ENCODE results near the gene PAQR3.
"Not testable (repeated sequence)": the region's sequence is repeated elsewhere in the genome, so short reads cannot be mapped to it uniquely, and the experiment has no call there.

Gene PAQR3

GRCh38 chr4:78885598-78885997 lies 53.6 kb downstream of the PAQR3 start:
- Histone ChIP-seq H3K9ac (ENCODE audit: insufficient read length) (no peak overlapping the region), H3K36me3 (ENCODE audit: insufficient read depth, low read length) (no peaks in the 10 kb centered on the region), H3K9me3 (ENCODE audit: low read depth, low read length) (no peaks in the 10 kb centered on the region), H3K4me3 (no peak overlapping the region), H3K27ac (no peak overlapping the region)
- DNase-seq (ENCODE audit: low read depth, low spot score) = no peak
- no peak for TF ChIP-seq EZH2 (IDR thresholded peaks at IDR 0.05)
- TF ChIP-seq FOXP2 (optimal IDR thresholded peaks at IDR 0.05; ENCODE audit: control extremely low read depth, extremely low read length, insufficient read depth) = no peak
- no peak for TF ChIP-seq POLR2AphosphoS5 (IDR thresholded peaks at IDR 0.05; ENCODE audit: borderline replicate concordance, low read depth, low read length)

DNA sequence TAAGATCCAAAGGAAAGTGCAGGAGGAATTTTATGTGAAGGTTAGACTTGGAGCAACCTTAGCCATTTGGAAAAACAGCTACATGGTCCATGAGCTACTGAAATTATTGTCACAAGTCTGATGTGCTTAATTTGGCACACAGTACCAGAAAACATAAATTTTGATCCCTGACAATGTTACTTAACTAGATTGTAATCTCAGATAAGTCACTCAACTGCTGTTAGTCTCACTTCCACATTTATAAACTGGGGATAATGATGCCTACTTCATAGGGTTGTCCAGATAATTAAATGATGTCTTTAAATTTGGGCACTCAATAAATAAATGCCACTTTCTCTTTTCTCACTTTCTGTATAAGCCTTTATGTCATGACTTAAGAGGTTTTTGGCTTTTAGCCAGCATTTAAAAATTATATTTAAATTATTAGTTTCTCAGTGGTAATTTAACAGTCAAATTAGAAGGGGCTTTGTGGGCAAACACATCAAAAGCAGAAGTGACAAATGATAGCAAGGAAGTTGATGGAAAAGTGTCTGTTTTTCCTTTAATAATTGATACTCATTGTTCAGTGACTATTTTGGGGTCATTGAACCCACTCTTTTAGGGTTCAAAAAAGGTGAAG lies 58.3 kb downstream of the PAQR3 start:
- DNase-seq (ENCODE audit: low read depth, low spot score) = no peak
- TF ChIP-seq POLR2AphosphoS5 (IDR thresholded peaks at IDR 0.05; ENCODE audit: borderline replicate concordance, low read depth, low read length) (no peak), EZH2 (IDR thresholded peaks at IDR 0.05) (no peak), FOXP2 (optimal IDR thresholded peaks at IDR 0.05; ENCODE audit: control extremely low read depth, extremely low read length, insufficient read depth) (no peak)
- Histone ChIP-seq H3K27ac (no peak overlapping the region), H3K9ac (ENCODE audit: insufficient read length) (no peak overlapping the region), H3K9me3 (ENCODE audit: low read depth, low read length) (no peaks in the 10 kb centered on the region), H3K36me3 (ENCODE audit: insufficient read depth, low read length) (no peaks in the 10 kb centered on the region), H3K4me3 (no peak overlapping the region)

- no peak for TF ChIP-seq POLR2AphosphoS5 (IDR thresholded peaks at IDR 0.05; ENCODE audit: borderline replicate concordance, low read depth, low read length)
- no peak for TF ChIP-seq EZH2 (IDR thresholded peaks at IDR 0.05)
- no peak for TF ChIP-seq FOXP2 (optimal IDR thresholded peaks at IDR 0.05; ENCODE audit: control extremely low read depth, extremely low read length, insufficient read depth)
- H3K36me3 ChIP-seq (ENCODE audit: insufficient read depth, low read length) = 0 out of 2 replicates have a peak, but pooled peaks cover 5% of the 10 kb centered on the region
Observed at GRCh38 chr4:78878031-78878430, 61.2 kb downstream of the PAQR3 start.

DNA sequence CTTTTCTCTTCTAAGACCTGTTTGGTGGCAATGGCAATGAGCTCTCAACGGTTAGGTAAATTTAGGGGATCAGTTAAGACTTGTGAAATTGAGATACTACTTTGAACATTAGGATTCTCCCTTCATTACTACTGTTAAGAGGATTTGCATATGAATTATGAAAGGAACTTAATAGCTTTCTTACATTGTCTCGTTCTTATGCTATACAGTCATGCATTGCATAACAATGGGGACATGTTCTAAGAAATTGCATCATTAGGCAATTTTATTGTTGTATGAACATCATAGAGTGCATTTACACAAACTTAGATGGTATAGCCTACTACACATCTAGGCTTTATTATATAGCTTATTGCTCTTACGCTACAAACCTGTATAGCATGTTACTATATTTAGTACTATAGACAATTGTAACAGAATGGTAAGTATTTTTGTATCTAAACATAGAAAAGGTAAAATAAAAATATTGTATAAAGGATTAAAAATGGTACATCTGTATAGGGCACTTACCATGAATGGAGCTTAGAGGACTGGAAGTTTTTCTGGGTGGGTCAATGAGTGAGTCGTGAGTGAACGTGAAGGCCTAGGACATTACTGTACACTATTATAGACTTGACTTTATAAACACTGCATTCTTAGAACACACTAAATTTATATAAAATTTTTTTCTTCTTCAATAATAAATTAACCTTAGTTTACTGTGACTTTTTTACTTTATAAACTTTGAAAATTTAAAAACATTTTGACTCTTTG lies 62.5 kb downstream of the PAQR3 start:
- no peak overlapping the region for H3K9ac ChIP-seq (ENCODE audit: insufficient read length)
- no peak overlapping the region for H3K4me3 ChIP-seq
- peaks cover 13% of the 10 kb centered on the region for H3K36me3 ChIP-seq (ENCODE audit: insufficient read depth, low read length)
- H3K27ac ChIP-seq = no peak overlapping the region
- TF ChIP-seq FOXP2 (optimal IDR thresholded peaks at IDR 0.05; ENCODE audit: control extremely low read depth, extremely low read length, insufficient read depth) (no peak), POLR2AphosphoS5 (IDR thresholded peaks at IDR 0.05; ENCODE audit: borderline replicate concordance, low read depth, low read length) (no peak), EZH2 (IDR thresholded peaks at IDR 0.05) (no peak)
- H3K9me3 ChIP-seq (ENCODE audit: low read depth, low read length) = no peaks in the 10 kb centered on the region
- no peak for DNase-seq (ENCODE audit: low read depth, low spot score)

More at GRCh38 chr4:78878031-78878430, 61.2 kb downstream of the PAQR3 start:
- Histone ChIP-seq H3K4me3 (no peak overlapping the region), H3K9me3 (ENCODE audit: low read depth, low read length) (no peaks in the 10 kb centered on the region), H3K9ac (ENCODE audit: insufficient read length) (no peak overlapping the region), H3K27ac (no peak overlapping the region)
- DNase-seq (ENCODE audit: low read depth, low spot score) = no peak

DNA sequence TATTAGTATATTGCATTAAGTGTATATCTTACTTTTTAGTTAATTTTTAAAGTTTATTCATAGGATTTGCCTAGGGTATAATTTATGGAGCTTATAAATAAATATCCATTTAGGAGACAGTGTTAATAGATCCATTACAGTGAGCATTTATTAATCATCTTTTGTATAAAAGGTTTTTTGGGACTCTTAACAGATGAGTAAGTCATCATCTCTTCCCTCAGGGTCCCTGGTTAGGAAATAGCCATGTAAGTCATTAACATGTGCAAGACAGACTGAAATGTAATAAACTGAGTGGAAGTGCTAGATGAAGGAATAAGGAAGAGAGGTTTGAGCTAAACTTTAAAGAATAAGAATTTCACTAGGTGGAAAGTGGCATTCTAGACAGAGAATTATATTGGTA lies 69.2 kb downstream of the PAQR3 start:
- H3K9ac ChIP-seq (ENCODE audit: insufficient read length) = no peak overlapping the region
- TF ChIP-seq FOXP2 (optimal IDR thresholded peaks at IDR 0.05; ENCODE audit: control extremely low read depth, extremely low read length, insufficient read depth) (no peak), EZH2 (IDR thresholded peaks at IDR 0.05) (no peak), POLR2AphosphoS5 (IDR thresholded peaks at IDR 0.05; ENCODE audit: borderline replicate concordance, low read depth, low read length) (no peak)
- peaks cover 13% of the 10 kb centered on the region for H3K36me3 ChIP-seq (ENCODE audit: insufficient read depth, low read length)
- no peak overlapping the region for H3K4me3 ChIP-seq
- H3K9me3 ChIP-seq (ENCODE audit: low read depth, low read length) = no peaks in the 10 kb centered on the region
- H3K27ac ChIP-seq = no peak overlapping the region
- no peak for DNase-seq (ENCODE audit: low read depth, low spot score)

- not testable (repeated sequence) for H3K4me3 ChIP-seq; DNase-seq (ENCODE audit: low read depth, low spot score); H3K9ac ChIP-seq (ENCODE audit: insufficient read length); H3K27ac ChIP-seq; H3K9me3 ChIP-seq (ENCODE audit: low read depth, low read length)
- H3K36me3 ChIP-seq (ENCODE audit: insufficient read depth, low read length) = peaks cover 13% of the 10 kb centered on the region
Observed at GRCh38 chr4:78868712-78869111, 70.5 kb downstream of the PAQR3 start.

GRCh38 chr4:78865451-78865850 lies 73.8 kb downstream of the PAQR3 start:
- H3K27ac ChIP-seq = no peak overlapping the region
- no peak for TF ChIP-seq EZH2 (IDR thresholded peaks at IDR 0.05)
- TF ChIP-seq POLR2AphosphoS5 (IDR thresholded peaks at IDR 0.05; ENCODE audit: borderline replicate concordance, low read depth, low read length) = no peak
- TF ChIP-seq FOXP2 (optimal IDR thresholded peaks at IDR 0.05; ENCODE audit: control extremely low read depth, extremely low read length, insufficient read depth) = no peak
- no peak for DNase-seq (ENCODE audit: low read depth, low spot score)
- H3K9me3 ChIP-seq (ENCODE audit: low read depth, low read length) = no peaks in the 10 kb centered on the region
- no peaks in the 10 kb centered on the region for H3K36me3 ChIP-seq (ENCODE audit: insufficient read depth, low read length)
- H3K9ac ChIP-seq (ENCODE audit: insufficient read length) = no peak overlapping the region
- H3K4me3 ChIP-seq = no peak overlapping the region

- peak; percentile 81 for DNase-seq (ENCODE audit: low read depth, low spot score)
- Histone ChIP-seq H3K36me3 (ENCODE audit: insufficient read depth, low read length) (no peaks in the 10 kb centered on the region), H3K9me3 (ENCODE audit: low read depth, low read length) (no peaks in the 10 kb centered on the region), H3K9ac (ENCODE audit: insufficient read length) (no peak overlapping the region), H3K4me3 (no peak overlapping the region), H3K27ac (no peak overlapping the region)
- TF ChIP-seq FOXP2 (optimal IDR thresholded peaks at IDR 0.05; ENCODE audit: control extremely low read depth, extremely low read length, insufficient read depth) = no peak
- no peak for TF ChIP-seq EZH2 (IDR thresholded peaks at IDR 0.05)
- no peak for TF ChIP-seq POLR2AphosphoS5 (IDR thresholded peaks at IDR 0.05; ENCODE audit: borderline replicate concordance, low read depth, low read length)
Observed at GRCh38 chr4:78864405-78865024, 74.7 kb downstream of the PAQR3 start.

Data from SK-N-MC (cell line).